IPS-20b (cell line): ENCODE data around the gene ADGRV1.

Experiments used
- H3K27ac ChIP-seq: one replicate; pipeline ENCODE4 v1.5.1; 2013; ENCODE audit warnings: low read length
- H3K27me3 ChIP-seq: 2 replicates; pipeline ENCODE4 v1.6.1; 2013; ENCODE audit warnings: mild to moderate bottlenecking, low read length, inconsistent platforms; ENCODE audit not compliant: insufficient read depth
- H3K36me3 ChIP-seq: 2 replicates; pipeline ENCODE4 v1.6.1; 2013; ENCODE audit warnings: low read depth, mild to moderate bottlenecking, inconsistent platforms, low read length, moderate library complexity; ENCODE audit not compliant: insufficient read depth
- H3K4me1 ChIP-seq: 2 replicates; pipeline ENCODE4 v1.6.1; 2013; ENCODE audit warnings: mild to moderate bottlenecking, control low read depth, inconsistent platforms, low read length, moderate library complexity; ENCODE audit not compliant: insufficient read depth
- H3K4me3 ChIP-seq: 2 replicates; pipeline ENCODE4 v1.5.1; 2013; ENCODE audit warnings: mild to moderate bottlenecking, low read length, inconsistent platforms
- H3K9ac ChIP-seq: 2 replicates; pipeline ENCODE4 v1.6.1; 2013; ENCODE audit warnings: low read depth, mild to moderate bottlenecking, inconsistent platforms, low read length, moderate library complexity
- H3K9me3 ChIP-seq: 2 replicates; pipeline ENCODE4 v1.6.1; 2013; ENCODE audit warnings: mild to moderate bottlenecking, low read depth, low read length, inconsistent platforms; ENCODE audit not compliant: insufficient read depth

Gene ADGRV1

DNA sequence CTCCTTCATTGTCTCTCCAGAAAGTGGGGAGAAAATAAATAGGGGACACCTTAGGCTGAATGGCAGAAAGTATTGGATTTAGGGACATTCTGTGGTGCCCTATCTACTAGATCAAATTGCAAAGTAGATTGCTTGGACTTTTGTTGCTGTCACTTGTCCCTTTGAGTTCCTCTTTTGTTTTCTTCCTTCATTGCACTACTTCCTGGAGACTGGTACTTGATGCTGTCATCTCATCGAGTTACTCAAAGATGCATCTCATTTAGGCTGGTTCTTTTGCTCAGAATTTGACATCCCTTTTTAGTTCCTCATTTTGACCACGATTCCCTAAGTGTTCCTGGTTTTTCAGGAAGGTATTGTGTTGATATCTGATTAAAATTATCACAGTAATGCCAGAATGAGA is 137.6 kb downstream of the ADGRV1 start:
- no peak overlapping the region for H3K9ac ChIP-seq
- H3K27me3 ChIP-seq = no peaks in the 10 kb centered on the region
- H3K4me3 ChIP-seq = no peak overlapping the region
- no peak overlapping the region for H3K27ac ChIP-seq
- peaks cover 72% of the 10 kb centered on the region for H3K36me3 ChIP-seq
- H3K9me3 ChIP-seq = no peaks in the 10 kb centered on the region
- H3K4me1 ChIP-seq = no peaks in the 10 kb centered on the region

DNA sequence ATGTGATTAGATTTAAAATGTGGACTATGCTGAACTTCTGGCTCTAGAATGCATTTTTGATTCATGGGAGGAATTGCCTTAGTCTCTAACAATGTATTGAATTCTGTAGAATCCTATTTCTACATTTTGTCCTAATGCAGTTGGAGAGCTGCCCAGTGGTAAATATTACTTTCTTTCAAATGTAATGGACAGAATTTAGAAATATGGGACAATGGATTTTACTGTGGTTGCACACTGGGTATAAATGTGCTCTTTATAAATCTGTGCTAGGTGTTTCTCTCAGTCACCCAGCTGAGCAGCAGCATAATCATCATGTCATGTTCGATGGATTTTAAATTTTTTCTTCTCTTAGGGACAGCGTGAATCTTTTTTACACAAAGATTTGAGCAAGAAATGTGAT is 141.7 kb downstream of the ADGRV1 start:
- no peak overlapping the region for H3K27ac ChIP-seq

DNA sequence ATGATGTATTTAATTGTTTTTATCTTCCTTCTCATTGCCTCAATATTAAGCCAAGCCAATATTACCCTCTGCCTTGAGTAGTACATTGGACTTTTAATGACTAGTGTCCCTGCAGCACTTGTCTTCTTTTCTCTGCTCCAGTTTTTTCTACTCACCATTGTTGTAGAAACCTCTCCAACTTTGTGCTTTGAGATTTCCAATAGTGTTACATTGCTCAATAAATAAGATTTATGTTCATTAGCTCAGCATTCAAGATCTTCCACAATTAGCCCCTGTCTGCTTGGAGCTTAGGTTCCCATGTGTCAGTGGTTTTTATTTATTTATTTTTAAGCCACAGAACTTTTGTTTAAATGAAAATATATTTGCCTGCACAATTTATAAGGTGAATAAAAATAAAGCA is 145.3 kb downstream of the ADGRV1 start:
- peaks cover 67% of the 10 kb centered on the region for H3K36me3 ChIP-seq
- H3K4me3 ChIP-seq = no peak overlapping the region
- no peak overlapping the region for H3K27ac ChIP-seq

More for the DNA sequence above, 141.7 kb downstream of the ADGRV1 start:
- Histone ChIP-seq H3K4me1 (no peaks in the 10 kb centered on the region), H3K4me3 (no peak overlapping the region), H3K36me3 (peaks cover 58% of the 10 kb centered on the region), H3K9me3 (no peaks in the 10 kb centered on the region), H3K27me3 (no peaks in the 10 kb centered on the region), H3K9ac (no peak overlapping the region)

DNA sequence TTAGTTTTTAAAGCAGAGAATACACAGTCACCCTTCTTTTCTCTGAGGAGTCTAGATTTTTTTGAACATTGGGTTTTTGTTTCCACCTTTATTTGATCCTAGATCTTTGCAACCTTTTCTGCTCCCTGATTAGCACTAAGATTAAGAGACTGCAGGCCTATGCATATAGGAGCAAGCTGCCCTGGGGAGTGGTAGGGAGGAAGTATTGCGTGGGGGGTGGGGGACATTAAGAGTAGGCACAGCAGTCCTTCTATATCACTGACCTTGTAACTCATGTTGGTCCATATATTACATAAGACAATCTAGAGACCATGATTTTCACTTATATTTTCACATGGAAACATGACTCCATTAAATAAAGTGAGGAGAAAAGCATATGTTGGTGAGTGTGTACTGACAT is 149.1 kb downstream of the ADGRV1 start:
- Histone ChIP-seq H3K27ac (no peak overlapping the region), H3K27me3 (no peaks in the 10 kb centered on the region), H3K36me3 (peaks cover 86% of the 10 kb centered on the region), H3K9ac (no peak overlapping the region), H3K4me1 (no peaks in the 10 kb centered on the region), H3K9me3 (no peaks in the 10 kb centered on the region), H3K4me3 (no peak overlapping the region)

More for the DNA sequence above, 145.3 kb downstream of the ADGRV1 start:
- H3K4me1 ChIP-seq = no peaks in the 10 kb centered on the region
- no peaks in the 10 kb centered on the region for H3K27me3 ChIP-seq
- H3K9ac ChIP-seq = no peak overlapping the region
- no peaks in the 10 kb centered on the region for H3K9me3 ChIP-seq

- H3K9ac ChIP-seq = no peak overlapping the region
- no peak overlapping the region for H3K4me3 ChIP-seq
- no peaks in the 10 kb centered on the region for H3K4me1 ChIP-seq
- no peaks in the 10 kb centered on the region for H3K9me3 ChIP-seq
- H3K36me3 ChIP-seq = peaks cover 81% of the 10 kb centered on the region
- no peaks in the 10 kb centered on the region for H3K27me3 ChIP-seq
- H3K27ac ChIP-seq = no peak overlapping the region
Observed at GRCh38 chr5:90709323-90710155, 150.9 kb downstream of the ADGRV1 start.

GRCh38 chr5:90718387-90718786 is 159.8 kb downstream of the ADGRV1 start:
- Histone ChIP-seq H3K27me3 (no peaks in the 10 kb centered on the region), H3K36me3 (peaks cover 46% of the 10 kb centered on the region), H3K4me3 (no peak overlapping the region), H3K9me3 (no peaks in the 10 kb centered on the region), H3K4me1 (no peaks in the 10 kb centered on the region), H3K27ac (no peak overlapping the region), H3K9ac (no peak overlapping the region)

DNA sequence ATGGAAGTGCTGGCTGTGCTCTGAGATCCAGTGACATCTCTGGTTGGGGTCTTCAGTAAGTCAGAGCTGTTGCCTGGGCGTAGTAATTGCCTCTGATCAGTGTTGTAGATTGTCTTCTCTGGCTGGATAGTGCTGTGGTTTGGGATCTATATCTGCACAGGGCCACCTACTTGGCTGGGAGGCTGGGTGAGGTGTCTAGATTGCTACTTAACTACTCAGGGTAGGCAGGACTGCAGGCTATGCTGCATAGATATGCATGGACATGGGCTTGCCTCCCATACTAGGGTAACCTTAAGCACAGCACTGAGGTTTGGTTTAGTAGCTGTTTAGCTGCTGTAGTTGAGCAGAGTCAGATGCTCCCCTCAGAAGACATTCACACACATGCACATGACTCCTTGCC is 181.0 kb downstream of the ADGRV1 start:
- H3K4me3 ChIP-seq = no peak overlapping the region
- H3K36me3 ChIP-seq = peaks cover 62% of the 10 kb centered on the region
- no peak overlapping the region for H3K27ac ChIP-seq
- no peak overlapping the region for H3K9ac ChIP-seq
- no peaks in the 10 kb centered on the region for H3K27me3 ChIP-seq
- peaks cover 11% of the 10 kb centered on the region; the same call in 1 of the 2 replicates for H3K4me1 ChIP-seq
- no peaks in the 10 kb centered on the region for H3K9me3 ChIP-seq

DNA sequence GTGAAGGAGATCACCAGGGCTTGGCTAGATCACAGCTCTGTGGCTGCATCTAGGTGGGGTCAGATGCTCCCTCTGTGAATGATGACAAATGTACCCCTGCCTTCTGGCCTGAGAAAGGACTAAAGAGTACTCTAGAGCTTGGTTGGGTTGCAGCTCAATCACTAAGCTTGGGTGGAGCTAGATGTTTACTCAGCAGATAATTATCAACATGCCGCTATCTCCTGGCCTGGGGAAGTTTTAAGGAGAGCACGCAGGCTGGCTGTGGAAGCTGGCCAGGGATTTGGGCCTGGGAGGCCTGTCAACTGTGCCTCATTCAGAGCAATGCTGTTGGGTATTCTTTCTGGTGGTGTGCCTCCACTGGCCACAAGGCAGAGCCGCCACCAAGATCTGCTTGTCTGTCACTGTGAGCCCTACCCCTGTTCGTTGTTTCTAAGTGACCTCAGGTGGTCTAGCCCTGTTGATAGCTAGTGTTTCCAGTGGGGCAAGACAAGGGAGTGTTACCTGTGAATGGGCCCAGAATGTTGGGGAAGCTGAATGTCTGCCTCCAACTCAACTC is 181.7 kb downstream of the ADGRV1 start:
- H3K9me3 ChIP-seq = no peaks in the 10 kb centered on the region
- H3K27me3 ChIP-seq = no peaks in the 10 kb centered on the region
- no peak overlapping the region for H3K27ac ChIP-seq
- peaks cover 63% of the 10 kb centered on the region for H3K36me3 ChIP-seq
- no peak overlapping the region for H3K9ac ChIP-seq
- H3K4me3 ChIP-seq = no peak overlapping the region
- peaks cover 11% of the 10 kb centered on the region; the same call in 1 of the 2 replicates for H3K4me1 ChIP-seq

DNA sequence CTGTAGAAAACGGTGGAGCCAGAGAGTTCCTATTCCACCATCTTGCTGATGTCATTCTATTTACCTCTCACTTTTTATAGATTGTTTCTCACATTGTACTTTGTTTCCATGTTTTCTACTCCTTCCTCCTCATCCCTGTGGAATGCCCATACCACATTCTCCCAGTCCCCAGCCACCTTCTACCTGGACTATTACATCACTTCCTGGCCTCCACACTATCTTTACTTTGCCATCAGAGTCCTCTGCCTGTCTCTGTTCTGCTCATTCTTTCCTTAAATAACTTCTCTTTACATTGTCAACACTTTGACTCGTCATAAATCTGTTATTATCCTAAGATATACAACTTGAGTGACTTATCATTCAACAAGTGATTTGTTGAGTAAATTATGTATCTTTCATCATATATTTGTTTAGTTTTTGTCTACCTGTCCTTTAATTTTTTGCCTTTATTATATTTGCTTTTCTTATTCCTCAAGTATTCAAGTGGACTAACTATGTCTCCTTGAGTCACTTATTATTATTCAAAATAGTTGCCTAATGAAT is 182.5 kb downstream of the ADGRV1 start:
- peaks cover 11% of the 10 kb centered on the region; the same call in 1 of the 2 replicates for H3K4me1 ChIP-seq
- H3K9ac ChIP-seq = no peak overlapping the region
- H3K9me3 ChIP-seq = no peaks in the 10 kb centered on the region
- H3K27ac ChIP-seq = no peak overlapping the region
- no peaks in the 10 kb centered on the region for H3K27me3 ChIP-seq
- no peak overlapping the region for H3K4me3 ChIP-seq
- peaks cover 63% of the 10 kb centered on the region for H3K36me3 ChIP-seq

GRCh38 chr5:90746119-90746518 is 187.5 kb downstream of the ADGRV1 start:
- H3K36me3 ChIP-seq = peaks cover 71% of the 10 kb centered on the region
- no peak overlapping the region for H3K4me3 ChIP-seq
- H3K9ac ChIP-seq = no peak overlapping the region

GRCh38 chr5:90747175-90747574 is 188.6 kb downstream of the ADGRV1 start:
- H3K4me1 ChIP-seq = 0 out of 2 replicates have a peak, but pooled peaks cover 8% of the 10 kb centered on the region
- H3K27ac ChIP-seq = no peak overlapping the region
- H3K9ac ChIP-seq = no peak overlapping the region
- peaks cover 76% of the 10 kb centered on the region for H3K36me3 ChIP-seq
- H3K9me3 ChIP-seq = no peaks in the 10 kb centered on the region
- no peaks in the 10 kb centered on the region for H3K27me3 ChIP-seq
- H3K4me3 ChIP-seq = no peak overlapping the region

More at GRCh38 chr5:90746119-90746518, 187.5 kb downstream of the ADGRV1 start:
- Histone ChIP-seq H3K9me3 (no peaks in the 10 kb centered on the region), H3K27ac (no peak overlapping the region), H3K27me3 (no peaks in the 10 kb centered on the region), H3K4me1 (0 out of 2 replicates have a peak, but pooled peaks cover 8% of the 10 kb centered on the region)

- Histone ChIP-seq H3K36me3 (peaks cover 76% of the 10 kb centered on the region), H3K27me3 (no peaks in the 10 kb centered on the region), H3K27ac (no peak overlapping the region), H3K4me3 (no peak overlapping the region), H3K9ac (no peak overlapping the region), H3K9me3 (no peaks in the 10 kb centered on the region), H3K4me1 (0 out of 2 replicates have a peak, but pooled peaks cover 8% of the 10 kb centered on the region)
Observed at GRCh38 chr5:90747693-90748092, 189.1 kb downstream of the ADGRV1 start.
